HG03439 (cell line): Measurements from ENCODE around the gene BCL2L13.
"Not testable (repeated sequence)": the region's sequence is repeated elsewhere in the genome, so short reads cannot be mapped to it uniquely, and the experiment has no call there.

ENCODE experiments used
- ATAC-seq: cut with Tn5 transposase; IDR thresholded peaks from one replicate; pipeline ENCODE4 v1.9.1; 2021; ENCODE audit warnings: mild to moderate bottlenecking, moderate library complexity; ENCODE audit not compliant: unreplicated experiment

BCL2L13 gene

GRCh38 chr22:17692841-17693240 is 54.3 kb downstream of the BCL2L13 start:
- no peak for ATAC-seq

DNA sequence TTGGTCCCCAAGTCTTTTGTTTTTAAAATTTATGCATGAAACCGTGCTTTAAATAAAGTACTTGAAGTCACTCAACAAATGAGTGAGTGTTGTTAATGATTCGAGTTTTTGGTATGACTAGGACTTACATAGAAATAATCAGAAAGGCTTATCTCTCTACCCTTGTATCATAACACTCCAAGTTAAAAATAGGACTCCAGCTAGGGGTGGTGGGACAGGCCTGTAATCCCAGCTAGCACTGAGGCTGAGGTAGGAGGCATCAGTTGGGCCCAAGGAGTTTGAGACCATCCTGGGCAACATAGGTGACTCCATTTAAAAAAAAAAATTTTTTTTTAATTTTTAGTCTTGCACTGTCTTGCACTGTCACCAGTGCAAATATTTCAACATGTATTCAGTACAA is 55.6 kb downstream of the BCL2L13 start:
- no peak for ATAC-seq

- no peak for ATAC-seq
These were observed 56.2 kb downstream of the BCL2L13 start for GRCh38 chr22:17694752-17695151.

GRCh38 chr22:17695986-17696385 is 57.4 kb downstream of the BCL2L13 start:
- no peak for ATAC-seq

- not testable (repeated sequence) for ATAC-seq
These were observed 58.6 kb downstream of the BCL2L13 start for GRCh38 chr22:17697196-17697595.

GRCh38 chr22:17698276-17698675 is 59.7 kb downstream of the BCL2L13 start:
- not testable (repeated sequence) for ATAC-seq

GRCh38 chr22:17698948-17699347 is 60.4 kb downstream of the BCL2L13 start:
- ATAC-seq, result no peak

DNA sequence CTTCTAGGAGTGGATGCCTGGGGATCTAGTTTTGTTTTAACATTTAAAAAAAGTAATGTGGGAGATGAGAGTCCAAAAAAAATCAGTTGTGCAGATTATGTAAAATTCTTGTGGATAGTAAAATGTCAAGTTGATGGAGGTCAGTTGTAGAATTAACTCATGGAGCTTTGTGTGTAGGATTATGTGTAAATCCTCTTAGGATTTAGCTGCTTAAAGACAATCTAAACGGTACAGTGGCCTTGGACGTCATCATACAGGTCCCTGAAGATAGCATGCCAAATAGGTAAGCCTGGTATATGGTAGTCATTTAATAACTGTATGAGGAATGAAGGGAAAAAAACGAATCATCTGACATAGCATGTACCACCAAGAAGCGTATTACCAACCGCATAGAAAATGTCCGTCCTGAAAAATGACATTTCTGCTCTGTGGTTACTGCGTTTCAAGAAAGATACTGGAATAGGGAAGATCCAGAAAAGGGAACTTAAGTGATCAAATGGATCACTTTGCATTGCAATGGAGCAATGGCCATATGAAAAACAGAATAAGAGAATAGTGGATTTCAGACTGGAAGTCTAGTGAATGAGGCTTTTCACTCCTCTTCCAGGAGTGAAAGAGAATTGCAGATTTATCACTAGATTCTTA is 61.3 kb downstream of the BCL2L13 start:
- no peak for ATAC-seq

DNA sequence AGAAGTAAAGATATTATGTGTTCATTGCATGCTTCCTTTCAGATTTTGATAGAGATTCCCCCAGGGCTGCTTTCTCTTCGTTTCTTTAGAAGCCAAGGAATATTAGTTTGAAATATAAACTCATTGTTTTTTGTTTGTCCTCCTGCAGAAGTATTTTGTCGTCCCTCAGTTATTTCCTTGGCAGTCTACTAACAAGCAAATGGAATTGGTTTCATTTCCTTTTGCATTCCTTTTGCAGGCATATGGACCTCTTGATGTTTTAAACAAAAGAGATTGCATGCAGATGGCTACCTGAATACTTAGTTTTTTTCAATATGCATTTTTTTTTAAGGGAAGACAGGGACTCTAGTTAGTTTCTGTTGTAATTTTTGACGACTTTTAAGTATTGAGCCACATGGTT is 62.2 kb downstream of the BCL2L13 start:
- no peak for ATAC-seq

GRCh38 chr22:17703811-17704210 is 65.3 kb downstream of the BCL2L13 start:
- no peak for ATAC-seq

DNA sequence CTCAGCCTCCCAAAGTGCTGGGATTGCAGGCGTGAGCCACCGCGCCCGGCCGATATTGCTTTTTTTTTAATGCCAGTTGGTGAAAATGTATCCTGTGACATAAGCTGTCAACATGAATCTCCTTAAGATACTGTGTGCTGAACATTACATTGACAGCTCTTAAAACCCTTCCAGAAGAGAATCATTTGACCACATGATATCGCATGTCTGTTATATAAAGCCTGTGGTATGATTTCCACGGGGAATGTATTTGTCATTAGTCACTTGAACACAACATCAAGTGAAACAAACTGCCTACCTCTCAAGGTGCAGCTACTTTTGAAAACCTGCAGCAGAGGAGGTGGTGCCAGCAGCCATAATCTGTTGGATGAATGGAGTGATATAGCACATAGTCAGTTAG is 67.0 kb downstream of the BCL2L13 start:
- ATAC-seq, result no peak

- peak; percentile 81 for ATAC-seq
These were observed 67.7 kb downstream of the BCL2L13 start for GRCh38 chr22:17705951-17706900.

DNA sequence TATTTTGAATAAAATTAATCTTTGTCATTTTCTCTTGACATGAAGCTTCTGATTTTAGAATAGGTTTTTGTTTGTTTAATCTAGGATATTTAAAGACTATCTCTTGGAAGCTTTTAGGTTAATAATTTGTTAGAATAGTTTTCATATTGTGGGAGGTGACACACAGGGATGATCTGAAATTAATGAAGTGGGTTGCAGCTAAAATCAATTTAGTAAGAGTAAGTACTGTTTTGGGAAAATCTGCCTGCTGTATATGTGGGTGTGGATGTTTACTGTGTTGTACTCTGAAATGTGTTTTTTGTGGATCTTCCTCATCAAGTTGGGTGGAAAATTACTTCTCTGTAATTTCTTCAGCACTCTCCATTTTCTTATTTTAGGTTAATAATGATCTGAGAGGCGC is 68.4 kb downstream of the BCL2L13 start:
- no peak for ATAC-seq

- no peak for ATAC-seq
These were observed 69.0 kb downstream of the BCL2L13 start for GRCh38 chr22:17707526-17707925.

DNA sequence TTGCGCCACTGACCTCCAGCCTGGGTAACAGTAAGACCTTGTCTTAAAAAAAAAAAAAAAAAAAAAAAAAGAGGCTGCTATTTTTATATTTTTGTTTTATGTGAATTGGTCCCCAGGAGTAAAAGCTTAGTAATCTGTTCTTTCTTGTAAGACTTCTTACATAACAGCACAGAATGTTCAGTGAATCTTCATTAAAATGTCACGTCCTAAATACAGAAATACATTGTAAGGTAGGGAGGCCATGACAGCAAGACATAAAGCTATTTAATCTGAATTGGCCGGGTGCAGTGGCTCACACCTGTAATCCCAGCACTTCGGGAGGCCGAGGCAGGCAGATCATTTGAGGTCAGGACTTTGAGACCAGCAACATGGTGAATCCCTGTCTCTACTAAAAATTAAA is 71.5 kb downstream of the BCL2L13 start:
- no peak for ATAC-seq

DNA sequence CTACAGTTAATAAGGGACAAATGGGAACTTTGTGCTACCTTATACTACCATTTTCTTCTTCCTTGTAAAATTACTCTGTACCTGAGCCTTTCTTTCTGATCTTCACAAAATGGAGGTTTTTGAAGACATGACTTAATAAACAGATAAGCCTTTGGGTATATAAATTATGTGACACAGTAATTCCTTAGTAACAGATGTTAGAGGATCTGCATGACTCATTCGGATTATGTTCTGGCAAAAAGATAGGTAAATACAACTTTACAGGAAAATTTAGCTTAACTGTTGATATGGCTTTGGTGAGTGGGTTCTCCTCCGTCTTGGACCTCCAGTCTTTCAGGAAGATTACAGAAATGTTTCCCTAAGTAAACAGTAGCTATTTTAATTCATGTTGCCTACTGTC is 73.9 kb downstream of the BCL2L13 start:
- ATAC-seq, result no peak

DNA sequence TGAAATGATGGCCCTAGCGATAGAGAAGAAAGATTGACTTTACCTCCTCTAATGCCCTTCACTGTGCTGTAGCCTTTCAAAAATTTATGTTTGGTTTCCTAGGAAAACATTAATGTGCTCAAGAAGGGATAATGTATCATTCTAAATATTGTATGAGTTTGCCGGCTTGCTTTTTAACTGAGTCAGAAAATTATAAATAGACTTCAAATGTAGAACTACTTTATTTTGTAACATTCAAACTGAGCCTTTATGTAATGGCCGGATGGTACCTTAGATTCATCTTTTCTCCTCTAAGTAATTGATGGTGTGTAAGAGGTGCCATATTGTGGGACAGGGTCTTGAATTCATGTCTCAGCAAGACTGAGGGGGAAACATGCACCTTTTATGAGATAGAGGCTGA is 78.0 kb downstream of the BCL2L13 start:
- no peak for ATAC-seq

DNA sequence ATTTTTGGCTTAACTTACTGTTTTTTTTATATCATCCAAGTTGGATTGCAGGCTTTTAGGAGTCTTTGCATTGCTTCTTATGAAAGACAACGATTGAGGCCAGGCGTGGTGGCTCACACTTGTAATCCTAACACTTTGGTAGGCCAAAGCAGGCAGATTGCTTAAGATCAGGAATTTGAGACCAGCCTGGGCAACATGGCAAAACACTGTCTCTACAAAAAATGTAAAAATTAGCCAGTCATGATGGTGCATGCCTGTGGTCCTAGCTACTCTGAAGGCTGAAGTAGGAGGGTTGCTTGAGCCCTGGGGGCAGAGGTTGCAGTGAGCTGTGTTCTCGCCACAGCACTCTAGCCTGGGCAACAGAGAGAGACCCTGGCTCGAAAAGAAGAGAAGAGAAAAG is 79.2 kb downstream of the BCL2L13 start:
- no peak for ATAC-seq

DNA sequence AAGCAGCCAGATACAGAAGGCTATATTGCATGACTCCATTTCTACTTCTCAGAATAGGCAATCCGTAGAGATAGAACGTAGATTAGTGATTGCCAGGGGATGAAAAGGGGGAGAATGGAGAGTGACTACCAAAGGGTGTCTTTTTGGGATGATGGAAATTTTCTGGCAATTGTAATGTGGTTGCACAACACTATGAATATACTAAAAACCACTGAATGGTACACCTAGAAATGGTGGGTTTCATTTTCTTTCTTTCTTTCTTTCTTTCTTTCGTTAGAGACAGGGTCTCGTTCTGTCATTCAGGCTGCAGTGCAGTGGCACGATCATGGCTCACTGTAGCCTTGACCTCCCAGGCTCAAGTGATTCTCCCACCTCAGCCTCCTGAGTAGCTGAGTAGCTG is 81.4 kb downstream of the BCL2L13 start:
- no peak for ATAC-seq

DNA sequence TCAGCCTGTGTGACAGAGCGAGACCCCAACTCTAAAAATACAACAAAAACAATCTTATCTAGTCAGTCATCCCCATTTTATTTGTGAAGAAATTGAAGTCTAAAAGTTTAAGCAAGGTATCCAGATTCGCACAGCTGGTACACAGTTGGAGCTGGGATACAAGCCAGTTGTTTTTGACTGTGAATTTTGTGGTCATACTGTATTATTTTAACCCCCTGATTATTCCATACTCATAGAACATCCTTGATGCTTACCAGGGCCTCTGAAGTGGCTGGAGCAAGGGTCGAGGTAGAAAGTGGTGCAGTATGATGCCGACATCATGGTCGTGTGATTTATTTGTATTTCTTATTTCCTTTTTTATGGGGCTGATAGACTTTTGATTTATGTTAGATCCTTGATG is 85.7 kb downstream of the BCL2L13 start:
- no peak for ATAC-seq

GRCh38 chr22:17724678-17725499 is 86.3 kb downstream of the BCL2L13 start:
- ATAC-seq, result no peak

- ATAC-seq, result no peak
These were observed 86.9 kb downstream of the BCL2L13 start for GRCh38 chr22:17725500-17725796.
